GM23248 (cell line): ENCODE results near the gene LDLRAD2.

Experiments
- EZH2 ChIP-seq: fragments of 200-600 bp; sonication (generic); IDR thresholded peaks from 2 replicates; pipeline ENCODE4 v1.6.1; 2018; ENCODE audit warnings: antibody characterized with exemption, mild to moderate bottlenecking; ENCODE audit not compliant: insufficient read depth, poor library complexity, severe bottlenecking
- EZH2phosphoT487 ChIP-seq: fragments of 200-600 bp; sonication (generic); IDR thresholded peaks from 2 replicates; pipeline ENCODE4 v1.6.1; 2018; ENCODE audit warnings: antibody characterized with exemption, moderate library complexity, mild to moderate bottlenecking, low read depth; ENCODE audit not compliant: insufficient read depth

GRCh38 chr1:21837476-21837875 is 25.4 kb downstream of the LDLRAD2 start:
- TF ChIP-seq EZH2phosphoT487, result no peak
- no peak for TF ChIP-seq EZH2
